ENCODE data around the gene TUFT1.

Gene TUFT1, protein sequence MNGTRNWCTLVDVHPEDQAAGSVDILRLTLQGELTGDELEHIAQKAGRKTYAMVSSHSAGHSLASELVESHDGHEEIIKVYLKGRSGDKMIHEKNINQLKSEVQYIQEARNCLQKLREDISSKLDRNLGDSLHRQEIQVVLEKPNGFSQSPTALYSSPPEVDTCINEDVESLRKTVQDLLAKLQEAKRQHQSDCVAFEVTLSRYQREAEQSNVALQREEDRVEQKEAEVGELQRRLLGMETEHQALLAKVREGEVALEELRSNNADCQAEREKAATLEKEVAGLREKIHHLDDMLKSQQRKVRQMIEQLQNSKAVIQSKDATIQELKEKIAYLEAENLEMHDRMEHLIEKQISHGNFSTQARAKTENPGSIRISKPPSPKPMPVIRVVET

GRCh38 chr1:151540021-151540981, at the start of gene TUFT1:
Gene TUFT1, plus strand, starts transcription at chr1:151540309. Its CDS starts 58 bp downstream, at chr1:151540367.
- no peak within 1 kb of the TSS for H3K27ac ChIP-seq
- H4K20me1 ChIP-seq = no peaks in the 10 kb centered on the region
- H3K4me2 ChIP-seq = peak within 1 kb of the TSS; percentile 96
- H3K4me3 ChIP-seq = peak within 1 kb of the TSS; percentile 70
- H3K9me3 ChIP-seq = peaks cover 12% of the 10 kb centered on the region; the same call in 1 of the 2 replicates
- peaks cover 9% of the 10 kb centered on the region for H3K36me3 ChIP-seq
- H3K4me1 ChIP-seq = peaks cover 20% of the 10 kb centered on the region
- TF ChIP-seq Cebpa-rat (IDR thresholded peaks at IDR 0.05) = no peak
- peak within 1 kb of the TSS; percentile 54; the same call in 1 of the 2 replicates for H3K9ac ChIP-seq
- H3K27me3 ChIP-seq = peaks cover 31% of the 10 kb centered on the region

GRCh38 chr1:151491641-151492040, 48.5 kb upstream of the TUFT1 start:
- Histone ChIP-seq H3K4me2 (no peak overlapping the region), H3K27ac (no peak overlapping the region), H3K36me3 (no peaks in the 10 kb centered on the region), H3K4me3 (no peak overlapping the region), H3K9me3 (no peaks in the 10 kb centered on the region), H3K4me1 (no peaks in the 10 kb centered on the region), H4K20me1 (no peaks in the 10 kb centered on the region), H3K27me3 (no peaks in the 10 kb centered on the region), H3K9ac (no peak overlapping the region)
- no peak for TF ChIP-seq Cebpa-rat (IDR thresholded peaks at IDR 0.05)

DNA sequence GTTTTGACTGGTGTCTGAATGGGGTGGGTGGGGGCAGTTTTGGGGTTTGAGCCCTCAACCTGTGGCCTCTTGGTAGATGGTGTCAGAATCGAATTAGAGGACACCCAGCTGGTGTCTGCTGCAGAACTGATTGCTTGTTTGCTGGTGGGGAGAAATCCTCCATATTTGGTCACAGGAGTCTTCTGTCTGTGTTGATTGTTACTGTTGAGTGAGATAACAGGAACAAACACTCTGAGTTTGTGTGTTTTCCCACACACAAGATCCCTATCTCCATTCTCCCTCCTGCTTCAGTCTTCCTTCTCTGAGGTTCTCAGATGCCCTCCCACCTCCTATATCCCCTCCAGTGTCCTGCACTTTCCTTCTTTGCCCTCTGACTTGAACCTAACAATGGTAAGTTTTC, 48.0 kb upstream of the TUFT1 start:
- no peaks in the 10 kb centered on the region for H3K4me1 ChIP-seq
- H3K27ac ChIP-seq = no peak overlapping the region
- H3K9ac ChIP-seq = no peak overlapping the region
- H3K4me3 ChIP-seq = no peak overlapping the region
- no peaks in the 10 kb centered on the region for H4K20me1 ChIP-seq
- H3K27me3 ChIP-seq = no peaks in the 10 kb centered on the region
- no peak for TF ChIP-seq Cebpa-rat (IDR thresholded peaks at IDR 0.05)
- no peaks in the 10 kb centered on the region for H3K9me3 ChIP-seq
- no peaks in the 10 kb centered on the region for H3K36me3 ChIP-seq
- no peak overlapping the region for H3K4me2 ChIP-seq

DNA sequence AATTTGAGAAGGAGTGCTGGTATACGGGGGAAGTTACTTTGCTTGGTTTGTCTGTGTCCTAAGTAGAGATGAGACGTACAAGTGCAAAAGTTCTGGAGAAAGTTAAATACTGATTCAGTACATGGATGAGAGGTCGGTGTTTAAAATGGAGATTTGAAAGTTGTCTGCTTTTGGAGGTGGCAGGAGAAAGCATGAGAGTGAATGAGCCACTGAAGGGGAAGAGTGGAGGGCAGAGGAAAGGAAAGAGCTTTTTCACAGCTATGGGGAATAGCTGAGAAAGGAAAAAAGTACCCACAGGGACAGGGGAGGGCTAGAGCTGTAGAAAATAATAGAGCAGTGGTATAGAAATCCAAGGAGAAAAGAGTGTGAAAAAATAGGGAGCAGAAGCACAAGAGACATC, 47.1 kb upstream of the TUFT1 start:
- no peaks in the 10 kb centered on the region for H3K4me1 ChIP-seq
- no peak overlapping the region for H3K27ac ChIP-seq
- no peak for TF ChIP-seq Cebpa-rat (IDR thresholded peaks at IDR 0.05)
- H3K9me3 ChIP-seq = no peaks in the 10 kb centered on the region
- H3K27me3 ChIP-seq = no peaks in the 10 kb centered on the region
- no peaks in the 10 kb centered on the region for H3K36me3 ChIP-seq
- no peak overlapping the region for H3K4me3 ChIP-seq
- H3K4me2 ChIP-seq = no peak overlapping the region
- H3K9ac ChIP-seq = no peak overlapping the region
- H4K20me1 ChIP-seq = no peaks in the 10 kb centered on the region

- Histone ChIP-seq H3K9me3 (no peaks in the 10 kb centered on the region), H3K27ac (no peak overlapping the region), H3K4me2 (no peak overlapping the region), H3K27me3 (no peaks in the 10 kb centered on the region), H3K4me3 (no peak overlapping the region), H4K20me1 (no peaks in the 10 kb centered on the region), H3K9ac (no peak overlapping the region), H3K4me1 (no peaks in the 10 kb centered on the region), H3K36me3 (no peaks in the 10 kb centered on the region)
- TF ChIP-seq Cebpa-rat (IDR thresholded peaks at IDR 0.05) = no peak
Observed at GRCh38 chr1:151494741-151495281, 45.3 kb upstream of the TUFT1 start.

GRCh38 chr1:151495316-151495715, 44.8 kb upstream of the TUFT1 start:
- Histone ChIP-seq H3K4me1 (no peaks in the 10 kb centered on the region), H3K27ac (no peak overlapping the region), H3K36me3 (no peaks in the 10 kb centered on the region), H3K27me3 (no peaks in the 10 kb centered on the region), H3K9me3 (no peaks in the 10 kb centered on the region), H4K20me1 (no peaks in the 10 kb centered on the region), H3K4me2 (no peak overlapping the region), H3K4me3 (no peak overlapping the region), H3K9ac (no peak overlapping the region)
- no peak for TF ChIP-seq Cebpa-rat (IDR thresholded peaks at IDR 0.05)

GRCh38 chr1:151499365-151499764, 40.7 kb upstream of the TUFT1 start:
- Histone ChIP-seq H4K20me1 (no peaks in the 10 kb centered on the region), H3K27ac (no peak overlapping the region), H3K36me3 (no peaks in the 10 kb centered on the region), H3K4me3 (no peak overlapping the region), H3K4me1 (no peaks in the 10 kb centered on the region), H3K27me3 (no peaks in the 10 kb centered on the region), H3K9ac (no peak overlapping the region), H3K4me2 (no peak overlapping the region), H3K9me3 (no peaks in the 10 kb centered on the region)
- TF ChIP-seq Cebpa-rat (IDR thresholded peaks at IDR 0.05) = no peak

DNA sequence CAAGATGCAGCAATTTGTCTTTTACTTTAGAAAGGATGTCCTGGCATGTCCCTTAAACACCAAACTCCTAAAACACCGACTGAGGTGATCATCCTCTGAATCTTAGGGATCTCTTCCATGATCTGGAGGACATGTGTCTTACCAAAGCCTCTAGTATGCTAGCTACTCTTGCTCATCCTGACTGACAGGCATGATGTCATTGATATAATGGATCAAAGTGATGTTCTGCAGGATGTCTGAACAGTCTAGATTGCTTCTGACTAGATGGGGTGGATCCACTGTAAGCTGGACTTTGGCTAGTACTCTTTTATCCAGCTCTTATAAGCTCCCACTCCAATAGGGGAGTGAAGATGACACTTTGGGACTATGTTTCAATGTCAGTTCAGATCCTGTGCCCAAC, 40.2 kb upstream of the TUFT1 start:
- Histone ChIP-seq H3K36me3 (no peaks in the 10 kb centered on the region), H4K20me1 (no peaks in the 10 kb centered on the region), H3K9ac (no peak overlapping the region), H3K4me3 (no peak overlapping the region), H3K4me1 (no peaks in the 10 kb centered on the region), H3K4me2 (no peak overlapping the region), H3K9me3 (no peaks in the 10 kb centered on the region), H3K27me3 (no peaks in the 10 kb centered on the region), H3K27ac (no peak overlapping the region)
- no peak for TF ChIP-seq Cebpa-rat (IDR thresholded peaks at IDR 0.05)

DNA sequence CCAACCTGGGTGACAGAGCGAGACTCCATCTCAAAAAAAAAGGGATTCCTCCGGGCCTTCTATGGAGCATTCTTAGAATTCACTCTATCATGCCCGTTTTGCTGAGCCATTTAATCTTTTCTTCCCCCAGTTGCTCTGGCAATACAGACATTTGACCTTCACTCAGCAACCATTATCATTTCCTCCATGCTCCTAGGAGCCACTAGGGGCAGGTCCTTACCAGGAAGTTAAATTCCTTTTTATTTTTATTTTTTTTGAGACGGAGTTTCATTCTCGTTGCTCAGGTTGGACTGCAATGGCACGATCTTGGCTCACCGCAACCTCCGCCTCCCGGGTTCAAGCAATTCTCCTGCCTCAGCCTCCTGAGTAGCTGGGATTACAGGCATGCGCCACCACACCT, 38.6 kb upstream of the TUFT1 start:
- H3K27ac ChIP-seq = no peak overlapping the region
- no peaks in the 10 kb centered on the region for H3K9me3 ChIP-seq
- H3K4me2 ChIP-seq = no peak overlapping the region
- TF ChIP-seq Cebpa-rat (IDR thresholded peaks at IDR 0.05) = no peak
- H3K9ac ChIP-seq = no peak overlapping the region
- no peaks in the 10 kb centered on the region for H3K27me3 ChIP-seq
- H3K4me3 ChIP-seq = no peak overlapping the region
- no peaks in the 10 kb centered on the region for H3K4me1 ChIP-seq
- H4K20me1 ChIP-seq = no peaks in the 10 kb centered on the region
- no peaks in the 10 kb centered on the region for H3K36me3 ChIP-seq

All from BLaER1 (cell line).